CD4-positive, alpha-beta T cell treated with Interleukin-4 for 4 hours (primary cell): ENCODE data around the gene GTF2H4.
"Not testable (repeated sequence)": the region's sequence is repeated elsewhere in the genome, so short reads cannot be mapped to it uniquely, and the experiment has no call there.

ENCODE experiments used
- DNase-seq: peaks from one replicate; pipeline ENCODE4 v3.0.0-alpha.2; 2020

The GTF2H4 gene

GRCh38 chr6:30927080-30927479 lies 19.1 kb downstream of the GTF2H4 start:
- not testable (repeated sequence) for DNase-seq

- no peak for DNase-seq
These were observed 20.7 kb downstream of the GTF2H4 start for GRCh38 chr6:30928677-30929076.

- no peak for DNase-seq
These were observed 22.5 kb downstream of the GTF2H4 start for GRCh38 chr6:30930506-30930905.

- DNase-seq, result no peak
These were observed 23.3 kb downstream of the GTF2H4 start for GRCh38 chr6:30931272-30931671.

- no peak for DNase-seq
These were observed 24.1 kb downstream of the GTF2H4 start, which contains the start of gene SFTA2 for GRCh38 chr6:30931969-30932645. Gene SFTA2, minus strand, starts transcription at chr6:30932170. Its CDS starts 74 bp downstream, at chr6:30932096.

- no peak for DNase-seq
These were observed 24.8 kb downstream of the GTF2H4 start for GRCh38 chr6:30932665-30933365.

- no peak for DNase-seq
These were observed 27.0 kb downstream of the GTF2H4 start for GRCh38 chr6:30935018-30935417.

- no peak for DNase-seq
These were observed 29.3 kb downstream of the GTF2H4 start for GRCh38 chr6:30937265-30937664.

GRCh38 chr6:30938730-30939129 lies 30.7 kb downstream of the GTF2H4 start:
- DNase-seq, result no peak

GRCh38 chr6:30939473-30939872 lies 31.5 kb downstream of the GTF2H4 start:
- no peak for DNase-seq

- no peak for DNase-seq
These were observed 32.5 kb downstream of the GTF2H4 start, which contains the start of gene MUCL3 for GRCh38 chr6:30940361-30940986. Gene MUCL3, plus strand, starts transcription at chr6:30940973. Its CDS starts 27 bp downstream, at chr6:30941000.

GRCh38 chr6:30942338-30943060 lies 34.5 kb downstream of the GTF2H4 start:
- DNase-seq, result no peak

- no peak for DNase-seq
These were observed 36.0 kb downstream of the GTF2H4 start for GRCh38 chr6:30944051-30944450.

GRCh38 chr6:30945281-30945680 lies 37.3 kb downstream of the GTF2H4 start:
- DNase-seq, result no peak

- no peak for DNase-seq
These were observed 39.2 kb downstream of the GTF2H4 start for GRCh38 chr6:30947231-30947630.

- DNase-seq, result no peak
These were observed 40.8 kb downstream of the GTF2H4 start for GRCh38 chr6:30948811-30949210.

GRCh38 chr6:30951907-30952469 lies 44.0 kb downstream of the GTF2H4 start:
- DNase-seq, result no peak

- no peak for DNase-seq
These were observed 46.8 kb downstream of the GTF2H4 start for GRCh38 chr6:30954631-30955366.

- peak; percentile 62 for DNase-seq
These were observed 47.5 kb downstream of the GTF2H4 start for GRCh38 chr6:30955367-30956042.

- no peak for DNase-seq
These were observed 49.7 kb downstream of the GTF2H4 start for GRCh38 chr6:30957716-30958115.

GRCh38 chr6:30960907-30961673 lies 53.1 kb downstream of the GTF2H4 start:
- DNase-seq, result no peak
